Suprapubic skin (tissue), 4 donors: ENCODE measurements around the gene AKR1C2. TPM values are rescaled to one million over a fixed set of nuclear protein-coding genes. Genes with fewer than 3 reads are reported as not detected.
"Not testable (repeated sequence)": the region's sequence is repeated elsewhere in the genome, so short reads cannot be mapped to it uniquely, and the experiment has no call there.

Experiments
- DNase-seq, 2 donors: peaks; one replicate each; pipeline ENCODE4 v3.0.0-alpha.2; 2019; ENCODE audit warnings: low spot score in 2 of 2
- H3K27ac ChIP-seq: fragments of 200-600 bp; sonication (generic); one replicate; pipeline ENCODE4 v1.5.1; 2019
- H3K27me3 ChIP-seq: fragments of 200-600 bp; sonication (generic); one replicate; pipeline ENCODE4 v1.5.1; 2019
- H3K36me3 ChIP-seq: fragments of 200-600 bp; sonication (generic); one replicate; pipeline ENCODE4 v1.5.1; 2019
- H3K4me1 ChIP-seq: fragments of 200-600 bp; sonication (generic); one replicate; pipeline ENCODE4 v1.5.1; 2019
- H3K4me3 ChIP-seq: fragments of 200-600 bp; sonication (generic); one replicate; pipeline ENCODE4 v1.5.1; 2019; ENCODE audit warnings: mild to moderate bottlenecking
- H3K9me3 ChIP-seq: fragments of 200-600 bp; sonication (generic); one replicate; pipeline ENCODE4 v1.5.1; 2019
- EP300 ChIP-seq: sonication (generic); formaldehyde crosslinking; IDR thresholded peaks from one replicate; pipeline ENCODE4 v1.6.1; 2017; ENCODE audit warnings: antibody characterized with exemption
- POLR2A ChIP-seq, 2 donors: fragments of 450-650 bp; IDR thresholded peaks; one replicate each; pipeline ENCODE4 v1.6.1; 2017; ENCODE audit warnings: antibody characterized with exemption in 2 of 2, mild to moderate bottlenecking in 2 of 2, moderate library complexity in 2 of 2
- POLR2AphosphoS5 ChIP-seq, 3 donors: sonication (generic); formaldehyde crosslinking; IDR thresholded peaks; one replicate each; pipeline ENCODE4 v1.6.1; 2017; ENCODE audit warnings: antibody characterized with exemption in 3 of 3
- WGBS: methylation state at CpG from one replicate; pipeline ENCODE4 v1.1.5; 2018; 5-methylcytosine and 5-hydroxymethylcytosine counted together
- total RNA-seq, 4 donors: library from RNA; depleted of rRNA; stranded (reverse); fragments of >200 nt; gene quantifications; one replicate each; pipeline ENCODE4 v1.1.0, GENCODE V29; 2016
- TF ChIP-seq, protein P1 (sequence below), 2 donors: fragments of 200-600 bp in 1 of 2; fragments of 450-650 bp in 1 of 2; sonication (generic) in 1 of 2; IDR thresholded peaks; one replicate each; pipeline ENCODE4 v1.5.1; 2016 to 2019; ENCODE audit warnings: antibody characterized with exemption in 2 of 2, mild to moderate bottlenecking in 1 of 2, moderate library complexity in 1 of 2

AKR1C2 gene
- total RNA-seq, 4 donors from 2014 or later: 7.2 to 29.7 (median 23.4) TPM

DNA sequence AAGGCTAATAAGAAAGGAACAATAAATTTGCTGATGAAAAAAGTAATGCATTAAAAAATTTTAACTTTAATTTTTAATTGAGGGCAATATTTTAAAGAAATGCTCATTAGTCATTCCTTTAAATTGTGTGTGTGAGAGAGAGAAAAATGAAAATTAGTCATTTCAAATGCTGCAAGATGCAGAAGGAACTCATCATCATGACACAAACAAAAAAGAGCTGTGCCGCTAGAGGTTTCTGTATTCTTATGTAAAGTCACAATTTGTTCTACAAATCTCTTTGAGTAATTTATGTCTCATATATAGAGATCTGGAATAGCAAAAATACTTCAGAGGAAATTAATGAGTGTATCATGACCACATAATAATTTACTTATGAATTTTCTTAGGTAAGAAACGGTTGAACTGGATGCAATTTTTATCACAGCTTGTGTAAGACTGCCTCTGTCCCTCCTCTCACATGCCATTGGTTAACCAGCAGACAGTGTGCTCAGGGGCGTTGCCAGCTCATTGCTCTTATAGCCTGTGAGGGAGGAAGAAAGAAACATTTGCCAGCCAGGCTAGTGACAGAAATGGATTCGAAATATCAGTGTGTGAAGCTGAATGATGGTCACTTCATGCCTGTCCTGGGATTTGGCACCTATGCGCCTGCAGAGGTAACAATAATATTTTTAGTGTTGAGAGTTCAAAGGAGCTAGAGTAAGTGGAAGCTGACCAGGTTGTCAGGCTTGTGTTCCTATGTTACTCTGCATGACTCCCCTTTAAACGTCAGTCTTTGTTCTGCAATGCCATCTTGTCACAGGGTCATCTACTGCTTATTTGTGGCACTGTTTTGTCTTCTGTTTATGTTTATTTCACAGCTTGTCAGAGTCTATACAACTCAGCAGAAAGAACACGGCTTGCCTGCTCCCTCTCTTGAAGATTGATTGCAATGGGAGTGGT lies 40.5 kb downstream of the AKR1C2 start, which contains the start of gene AKR1C1:
AKR1C1 (plus strand) TSS at position 540 of the 939 bp plus-strand sequence; CDS start at position 570, 30 bp downstream.
- H3K9me3 ChIP-seq, H3K4me1 ChIP-seq, H3K36me3 ChIP-seq, H3K27ac ChIP-seq, DNase-seq, H3K27me3 ChIP-seq: not testable (repeated sequence)
- WGBS: 23% methylated on average over 7 of the region's 7 CpGs
- H3K4me3 ChIP-seq: peak within 1 kb of the TSS; percentile 26
- peak in 1 of 3 donors; percentile 51 for TF ChIP-seq POLR2AphosphoS5 (IDR thresholded peaks at IDR 0.05)

GRCh38 chr10:4962308-4962707 lies 41.3 kb downstream of the AKR1C2 start:
- DNase-seq: not testable (repeated sequence)

GRCh38 chr10:4961558-4961957 lies 42.1 kb downstream of the AKR1C2 start:
- DNase-seq, H3K4me1 ChIP-seq, H3K9me3 ChIP-seq, H3K4me3 ChIP-seq, H3K27me3 ChIP-seq, H3K36me3 ChIP-seq, H3K27ac ChIP-seq: not testable (repeated sequence)
- WGBS: 98% methylated on average over 11 of the region's 11 CpGs

More at GRCh38 chr10:4962308-4962707, 41.3 kb downstream of the AKR1C2 start:
- H3K4me3 ChIP-seq, H3K27ac ChIP-seq, H3K9me3 ChIP-seq, H3K36me3 ChIP-seq, H3K27me3 ChIP-seq, H3K4me1 ChIP-seq: not testable (repeated sequence)
- 45% methylated on average over 1 of the region's 1 CpG for WGBS

GRCh38 chr10:4956955-4957645 lies 46.6 kb downstream of the AKR1C2 start:
- H3K36me3 ChIP-seq, H3K27me3 ChIP-seq, H3K4me3 ChIP-seq, DNase-seq, H3K9me3 ChIP-seq, H3K27ac ChIP-seq, H3K4me1 ChIP-seq: not testable (repeated sequence)
- 80% methylated on average over 5 of the region's 5 CpGs for WGBS

- H3K27me3 ChIP-seq, H3K36me3 ChIP-seq, H3K4me1 ChIP-seq, H3K9me3 ChIP-seq, H3K4me3 ChIP-seq, DNase-seq, H3K27ac ChIP-seq: not testable (repeated sequence)
- 86% methylated on average over 4 of the region's 7 CpGs for WGBS
These were observed 47.6 kb downstream of the AKR1C2 start for GRCh38 chr10:4956088-4956487.

- H3K27ac ChIP-seq: no peak overlapping the region
- no peaks in the 10 kb centered on the region for H3K27me3 ChIP-seq
- H3K9me3 ChIP-seq: no peaks in the 10 kb centered on the region
- TF ChIP-seq POLR2A (IDR thresholded peaks at IDR 0.05) (no peak), EP300 (no peak), POLR2AphosphoS5 (IDR thresholded peaks at IDR 0.05) (no peak)
- TF ChIP-seq, protein P1, sequence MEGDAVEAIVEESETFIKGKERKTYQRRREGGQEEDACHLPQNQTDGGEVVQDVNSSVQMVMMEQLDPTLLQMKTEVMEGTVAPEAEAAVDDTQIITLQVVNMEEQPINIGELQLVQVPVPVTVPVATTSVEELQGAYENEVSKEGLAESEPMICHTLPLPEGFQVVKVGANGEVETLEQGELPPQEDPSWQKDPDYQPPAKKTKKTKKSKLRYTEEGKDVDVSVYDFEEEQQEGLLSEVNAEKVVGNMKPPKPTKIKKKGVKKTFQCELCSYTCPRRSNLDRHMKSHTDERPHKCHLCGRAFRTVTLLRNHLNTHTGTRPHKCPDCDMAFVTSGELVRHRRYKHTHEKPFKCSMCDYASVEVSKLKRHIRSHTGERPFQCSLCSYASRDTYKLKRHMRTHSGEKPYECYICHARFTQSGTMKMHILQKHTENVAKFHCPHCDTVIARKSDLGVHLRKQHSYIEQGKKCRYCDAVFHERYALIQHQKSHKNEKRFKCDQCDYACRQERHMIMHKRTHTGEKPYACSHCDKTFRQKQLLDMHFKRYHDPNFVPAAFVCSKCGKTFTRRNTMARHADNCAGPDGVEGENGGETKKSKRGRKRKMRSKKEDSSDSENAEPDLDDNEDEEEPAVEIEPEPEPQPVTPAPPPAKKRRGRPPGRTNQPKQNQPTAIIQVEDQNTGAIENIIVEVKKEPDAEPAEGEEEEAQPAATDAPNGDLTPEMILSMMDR (IDR thresholded peaks at IDR 0.05): no peak
- H3K36me3 ChIP-seq: no peaks in the 10 kb centered on the region
- H3K4me1 ChIP-seq: peaks cover 7% of the 10 kb centered on the region
- no peak overlapping the region for H3K4me3 ChIP-seq
- no peak for DNase-seq
These were observed 50.3 kb downstream of the AKR1C2 start for GRCh38 chr10:4953405-4953804.

GRCh38 chr10:4951512-4952162 lies 52.0 kb downstream of the AKR1C2 start:
- H3K4me3 ChIP-seq, H3K27ac ChIP-seq, DNase-seq, H3K9me3 ChIP-seq, H3K27me3 ChIP-seq, H3K36me3 ChIP-seq: not testable (repeated sequence)
- 45% methylated on average over 5 of the region's 5 CpGs for WGBS
- H3K4me1 ChIP-seq: peaks cover 25% of the 10 kb centered on the region
